Fibroblast of upper back skin (primary cell): ENCODE data around the gene MON1B.
A peak's percentile ranks its signal among the peaks of the same experiment; 100 is the strongest.
"Not testable (repeated sequence)": the region's sequence is repeated elsewhere in the genome, so short reads cannot be mapped to it uniquely, and the experiment has no call there.

Experiments
- DNase-seq: peaks from one replicate; pipeline ENCODE4 v3.0.0-alpha.2; 2013

MON1B gene

GRCh38 chr16:77199211-77199610 lies 8.2 kb downstream of the MON1B start, which contains the start of gene SYCE1L:
SYCE1L (plus strand) TSS chr16:77199408; CDS start chr16:77199452, 44 bp downstream.
- DNase-seq = no peak

GRCh38 chr16:77206533-77206932 lies 15.5 kb downstream of the MON1B start:
- no peak for DNase-seq

- DNase-seq = no peak
Observed at GRCh38 chr16:77207030-77207429, 16.0 kb downstream of the MON1B start.

GRCh38 chr16:77208382-77208781 lies 17.4 kb downstream of the MON1B start:
- no peak for DNase-seq

GRCh38 chr16:77211880-77212740 lies 21.1 kb downstream of the MON1B start:
- no peak for DNase-seq

GRCh38 chr16:77212741-77213541 lies 22.0 kb downstream of the MON1B start:
- no peak for DNase-seq

GRCh38 chr16:77213542-77214106 lies 22.6 kb downstream of the MON1B start:
- DNase-seq = peak; percentile 95

GRCh38 chr16:77214411-77215138 lies 23.6 kb downstream of the MON1B start:
- DNase-seq = no peak

- no peak for DNase-seq
Observed at GRCh38 chr16:77219437-77219836, 28.4 kb downstream of the MON1B start.

- DNase-seq = no peak
Observed at GRCh38 chr16:77220427-77220826, 29.4 kb downstream of the MON1B start.

- no peak for DNase-seq
Observed at GRCh38 chr16:77221482-77221881, 30.5 kb downstream of the MON1B start.

- no peak for DNase-seq
Observed at GRCh38 chr16:77223184-77223583, 32.2 kb downstream of the MON1B start.

- no peak for DNase-seq
Observed at GRCh38 chr16:77225182-77225581, 34.2 kb downstream of the MON1B start.

GRCh38 chr16:77227745-77228144 lies 36.8 kb downstream of the MON1B start:
- no peak for DNase-seq

- no peak for DNase-seq
Observed at GRCh38 chr16:77231047-77231446, 40.1 kb downstream of the MON1B start.

GRCh38 chr16:77233799-77234519 lies 43.0 kb downstream of the MON1B start:
- no peak for DNase-seq

- no peak for DNase-seq
Observed at GRCh38 chr16:77234611-77235010, 43.6 kb downstream of the MON1B start.

GRCh38 chr16:77236063-77236511 lies 45.1 kb downstream of the MON1B start:
- DNase-seq = peak; percentile 75

GRCh38 chr16:77238593-77238992 lies 47.6 kb downstream of the MON1B start:
- no peak for DNase-seq

GRCh38 chr16:77242471-77242870 lies 51.5 kb downstream of the MON1B start:
- not testable (repeated sequence) for DNase-seq

- DNase-seq = no peak
Observed at GRCh38 chr16:77246150-77246549, 55.2 kb downstream of the MON1B start.

GRCh38 chr16:77250400-77250799 lies 59.4 kb downstream of the MON1B start:
- peak; percentile 53 for DNase-seq
